HG02943 (cell line): ENCODE measurements around the gene PSMC3.
A peak's percentile ranks its signal among the peaks of the same experiment; 100 is the strongest.

Source experiments
- ATAC-seq: cut with Tn5 transposase; IDR thresholded peaks from one replicate; pipeline ENCODE4 v1.9.1; 2021; ENCODE audit warnings: mild to moderate bottlenecking, low read depth, moderate library complexity; ENCODE audit not compliant: unreplicated experiment

Gene PSMC3

GRCh38 chr11:47414685-47415070, 11.6 kb downstream of the PSMC3 start:
- no peak for ATAC-seq

GRCh38 chr11:47413908-47414684, 12.1 kb downstream of the PSMC3 start:
- no peak for ATAC-seq

DNA sequence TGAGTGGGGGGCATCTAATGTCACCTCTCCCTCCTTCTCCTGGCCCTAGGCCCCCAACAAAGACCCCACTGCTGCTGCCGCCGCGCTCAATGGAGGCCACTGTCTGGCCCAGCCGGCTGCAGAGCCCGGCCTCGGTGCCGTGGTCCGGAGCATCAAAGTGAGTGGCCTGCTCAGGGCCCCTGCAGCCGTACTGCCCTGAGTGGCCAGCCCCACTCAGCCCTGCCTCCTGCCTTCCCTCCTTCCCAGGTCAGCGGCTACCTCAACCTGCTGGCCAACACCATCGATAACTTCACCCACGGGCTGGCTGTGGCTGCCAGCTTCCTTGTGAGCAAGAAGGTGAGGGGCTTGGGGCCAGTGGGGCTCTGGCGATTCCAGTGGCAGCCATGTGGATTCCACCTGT, 12.9 kb downstream of the PSMC3 start:
- no peak for ATAC-seq

- ATAC-seq, result no peak
Observed at GRCh38 chr11:47411884-47412746, 14.1 kb downstream of the PSMC3 start.

DNA sequence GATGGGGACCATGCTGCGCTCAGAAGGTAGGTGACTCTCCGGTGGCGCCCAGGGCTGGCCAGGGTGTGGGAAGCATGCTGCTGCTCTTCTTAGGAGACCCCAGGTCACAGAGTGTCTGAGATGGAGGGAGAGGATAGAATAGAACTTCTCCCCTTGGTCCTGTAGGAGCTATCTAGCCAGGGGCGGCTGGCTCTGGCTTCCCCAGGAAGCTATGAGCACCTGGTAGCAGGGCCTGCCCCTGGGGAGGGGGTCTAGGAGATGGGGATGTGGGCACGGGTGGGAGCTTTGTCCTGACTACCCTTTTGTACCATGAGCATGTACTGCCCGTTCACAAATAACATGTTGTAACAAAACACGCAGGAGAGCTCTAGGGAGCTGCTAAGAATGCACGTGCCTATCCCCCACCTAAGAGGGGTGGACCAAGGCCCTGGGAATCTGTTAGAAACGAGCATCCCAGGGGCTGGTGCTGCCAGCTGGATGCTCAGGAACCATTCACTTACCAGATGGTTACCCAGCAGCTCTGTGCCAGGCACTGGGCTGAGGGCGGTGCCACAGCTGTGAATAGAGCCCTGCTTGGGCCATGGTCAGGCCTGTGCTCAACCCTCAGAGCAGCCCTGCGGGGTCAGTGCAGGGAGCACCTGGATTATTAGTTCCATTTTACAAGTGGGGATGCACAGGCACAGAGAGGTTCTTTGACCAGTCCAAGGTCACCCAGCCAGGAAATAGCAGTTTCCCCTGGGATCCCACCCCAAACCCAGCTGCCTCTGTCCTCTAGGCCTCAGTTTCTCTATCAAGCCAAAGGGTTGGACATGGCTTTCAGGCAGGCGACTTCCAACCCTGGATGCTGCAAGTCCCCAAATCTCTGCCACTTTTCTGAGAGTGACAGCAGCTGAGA, 15.6 kb downstream of the PSMC3 start:
- no peak for ATAC-seq

DNA sequence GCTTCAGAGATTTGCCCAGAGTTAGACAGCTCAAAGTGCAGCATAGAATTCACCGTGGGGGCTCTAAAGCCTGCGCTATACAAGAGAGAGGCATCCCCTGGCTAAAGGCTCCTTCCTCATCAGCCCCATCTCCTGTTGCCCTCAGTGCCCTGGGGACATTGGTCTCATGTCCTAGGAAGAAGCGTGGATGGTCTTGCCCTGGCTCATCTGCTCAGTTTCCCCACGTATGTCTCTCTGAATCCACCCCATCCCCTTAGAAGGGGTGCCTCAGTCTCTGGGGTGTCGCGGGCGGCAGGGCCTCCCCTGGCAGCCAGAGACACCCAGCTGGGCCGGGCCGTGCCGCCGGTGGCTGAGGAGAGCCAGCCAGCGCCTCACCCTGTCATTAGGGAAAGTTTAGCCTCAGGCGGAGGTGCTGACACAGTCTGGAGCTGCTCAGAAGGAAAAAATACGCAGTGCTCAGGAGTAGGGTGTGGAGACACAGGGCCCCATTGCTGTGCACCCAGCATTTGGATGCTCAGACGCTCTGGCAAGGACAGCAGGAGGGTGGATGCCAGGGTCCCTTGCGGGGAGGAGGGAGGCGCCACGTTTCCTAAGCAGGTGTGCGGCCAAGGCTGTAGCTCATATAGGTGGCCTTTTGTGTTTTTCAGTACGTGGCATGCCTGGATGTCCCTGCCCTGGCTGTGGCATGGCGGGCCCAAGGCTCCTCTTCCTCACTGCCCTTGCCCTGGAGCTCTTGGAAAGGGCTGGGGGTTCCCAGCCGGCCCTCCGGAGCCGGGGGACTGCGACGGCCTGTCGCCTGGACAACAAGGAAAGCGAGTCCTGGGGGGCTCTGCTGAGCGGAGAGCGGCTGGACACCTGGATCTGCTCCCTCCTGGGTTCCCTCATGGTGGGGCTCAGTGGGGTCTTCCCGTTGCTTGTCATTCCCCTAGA, 16.5 kb downstream of the PSMC3 start:
- no peak for ATAC-seq

DNA sequence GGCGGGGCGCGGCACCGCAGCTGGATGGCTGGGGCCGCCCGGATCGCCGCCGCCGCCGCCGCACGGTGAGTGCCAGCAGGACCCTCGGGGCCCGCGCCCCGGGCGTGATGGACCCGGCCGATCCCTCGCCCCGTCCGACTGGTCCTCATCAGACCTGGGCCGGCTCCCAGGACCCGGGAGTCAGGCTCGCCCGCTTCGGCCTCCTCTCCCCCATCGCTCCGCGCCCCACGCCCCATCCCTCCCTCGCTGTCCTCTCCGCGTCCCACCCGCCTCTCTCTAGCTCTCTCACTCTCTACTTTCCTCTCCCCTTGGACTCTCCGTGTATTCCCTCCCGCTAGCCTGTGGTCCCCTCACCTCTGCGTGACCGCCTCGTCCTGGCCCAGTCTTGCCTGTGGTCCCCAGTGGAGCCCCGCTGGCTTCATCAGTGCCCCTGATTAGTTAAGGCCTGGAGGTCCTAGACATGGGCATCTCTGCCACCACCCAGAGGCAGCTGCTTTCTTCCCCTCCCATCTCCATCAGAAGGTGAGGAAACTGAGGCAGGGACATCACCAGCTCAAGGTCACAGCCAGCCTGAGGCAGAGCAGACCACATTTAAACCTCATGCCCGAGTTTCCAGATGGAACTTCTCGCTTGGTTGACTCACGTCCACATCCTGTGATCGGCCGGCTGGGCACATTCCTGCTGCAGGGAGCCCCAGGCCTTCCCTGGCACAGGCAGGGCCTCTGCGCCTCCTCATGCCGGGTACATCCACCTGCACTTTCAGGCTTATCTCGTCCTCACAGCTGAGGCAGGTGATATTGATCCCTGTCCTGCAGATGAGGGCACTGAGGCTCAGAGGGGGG, 17.4 kb downstream of the PSMC3 start:
- no peak for ATAC-seq

GRCh38 chr11:47407746-47408590, 18.3 kb downstream of the PSMC3 start, which contains the start of gene SLC39A13:
Gene SLC39A13 (plus strand): TSS chr11:47408590. CDS start chr11:47410095, 1,505 bp downstream.
- ATAC-seq, result peak; percentile 81

GRCh38 chr11:47406896-47407745, 19.1 kb downstream of the PSMC3 start:
- no peak for ATAC-seq

DNA sequence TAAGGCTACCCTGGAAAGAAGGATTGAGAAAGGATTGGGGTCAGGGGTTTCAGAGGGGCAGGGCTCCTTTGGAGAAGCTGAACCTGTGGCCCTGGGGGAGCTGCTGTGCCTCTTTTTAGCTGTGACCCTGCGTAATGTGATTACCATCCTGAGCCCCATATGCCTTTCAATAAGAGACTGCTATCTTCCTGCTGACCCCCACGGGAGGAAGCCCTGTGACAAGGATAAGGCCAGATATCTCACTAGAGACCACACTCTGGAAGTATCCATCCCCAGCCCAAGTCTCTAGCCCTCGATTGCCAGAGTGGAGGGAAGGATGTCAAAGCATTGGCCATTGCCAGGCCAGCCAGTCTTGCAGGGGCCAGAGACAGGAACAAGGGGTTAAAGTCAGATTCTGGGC, 22.7 kb downstream of the PSMC3 start:
- ATAC-seq, result no peak

DNA sequence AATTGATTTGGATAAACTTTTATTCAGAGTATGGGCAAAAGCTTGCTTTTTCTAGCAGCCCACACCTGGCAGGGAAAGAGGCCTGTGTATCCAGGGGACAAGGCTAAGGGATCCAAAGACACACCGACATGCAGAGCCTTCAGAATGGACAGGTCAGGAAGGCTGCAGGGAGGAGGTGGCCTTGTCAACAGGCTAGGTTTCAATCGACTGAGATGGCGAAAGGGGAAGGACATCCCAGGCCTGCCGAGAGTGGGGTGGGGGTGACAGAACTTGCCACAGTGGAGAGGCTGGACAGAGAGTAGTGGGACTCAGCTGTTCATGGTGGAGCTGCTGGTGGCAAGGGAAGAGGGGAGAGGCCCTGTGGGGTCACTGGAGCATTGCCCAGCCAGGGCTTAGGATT, 23.1 kb downstream of the PSMC3 start:
- ATAC-seq, result no peak

DNA sequence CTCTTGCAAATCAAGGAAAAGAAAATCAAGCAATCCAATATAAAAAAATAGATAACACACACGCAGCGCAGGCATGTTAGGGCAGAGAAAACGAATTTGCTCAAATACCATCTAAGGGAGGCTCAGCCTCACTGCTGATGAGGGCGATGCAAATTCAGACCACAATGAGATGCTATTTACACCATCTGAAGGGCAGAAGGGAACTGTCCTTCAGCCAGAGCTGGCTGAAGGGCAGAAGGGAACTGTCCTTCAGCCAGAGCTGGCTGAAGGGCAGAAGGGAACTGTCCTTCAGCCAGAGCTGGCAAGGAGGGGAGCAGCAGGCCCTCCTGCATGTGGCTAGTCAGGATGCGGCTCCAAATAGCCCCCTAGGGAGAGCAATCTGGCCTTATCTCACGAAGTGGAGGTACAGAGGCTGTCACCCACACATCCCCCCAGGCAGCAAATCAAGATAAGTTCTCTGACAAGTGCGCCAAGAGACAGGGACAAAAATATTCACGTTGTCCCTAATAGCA, 25.4 kb downstream of the PSMC3 start:
- peak; percentile 73 for ATAC-seq

DNA sequence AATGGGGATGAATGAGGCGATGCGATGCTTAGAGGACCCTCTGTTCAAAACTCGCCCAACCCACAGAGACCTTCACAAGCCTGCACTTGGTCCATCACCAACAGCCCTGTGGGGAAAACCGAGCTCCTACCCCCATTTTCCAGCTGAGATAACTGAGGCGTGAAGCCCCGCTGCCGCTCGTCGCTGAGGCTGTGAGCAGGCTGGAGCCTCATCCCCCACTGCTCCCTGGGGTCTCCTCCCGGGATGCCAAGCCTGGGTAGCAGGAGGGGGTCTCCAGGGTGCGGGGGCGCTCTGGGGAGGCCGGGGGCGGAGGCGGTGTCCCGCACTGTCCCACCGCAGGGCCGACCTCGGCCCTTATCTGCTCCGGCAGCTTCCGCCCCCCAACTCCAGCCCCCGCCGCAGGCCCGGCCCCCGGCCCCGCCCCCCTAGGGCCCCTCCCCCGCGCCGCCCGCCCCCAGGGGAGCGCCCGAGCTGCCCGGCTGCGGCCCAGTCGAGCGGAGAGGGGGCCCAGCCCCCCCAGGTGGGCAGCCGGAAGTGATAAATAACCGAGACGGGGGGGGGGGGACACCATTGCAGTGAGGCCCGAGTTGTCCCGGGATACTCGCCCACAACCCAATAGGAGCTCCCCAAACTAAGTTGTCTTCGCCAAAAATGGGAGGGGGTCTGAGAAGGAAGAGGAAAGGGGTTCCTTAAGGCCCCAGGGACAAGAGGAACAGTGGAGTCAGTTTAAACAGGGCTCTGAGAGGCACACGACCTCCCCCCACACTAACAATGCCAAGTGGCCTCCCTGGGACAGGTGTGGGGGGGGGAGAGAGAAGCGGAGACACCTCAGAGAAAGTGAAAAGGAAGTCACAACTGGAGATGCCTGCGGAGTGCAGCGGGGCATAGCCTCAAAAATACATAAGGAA, 26.1 kb downstream of the PSMC3 start:
- ATAC-seq, result peak; percentile 39

- ATAC-seq, result no peak
Observed at GRCh38 chr11:47398551-47398950, 27.7 kb downstream of the PSMC3 start.

DNA sequence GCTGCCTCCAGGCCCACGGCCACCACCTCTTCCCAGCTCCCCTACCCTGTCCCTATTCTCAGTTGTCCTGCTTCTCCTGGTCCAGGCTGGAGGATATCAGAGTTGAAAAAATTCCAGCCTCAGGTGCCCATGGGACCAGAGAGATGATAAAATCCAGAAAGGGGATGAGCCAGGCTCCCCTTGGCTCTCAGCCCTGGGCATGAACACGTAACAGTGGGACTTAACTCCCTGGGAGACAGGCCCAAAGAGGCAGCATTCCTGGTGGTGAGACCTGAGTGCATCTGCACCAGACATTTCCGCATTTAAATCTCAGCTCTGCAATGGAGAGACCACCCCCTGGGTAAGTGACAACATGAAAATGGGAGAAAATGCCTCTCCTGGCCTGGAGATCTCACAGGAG, 28.2 kb downstream of the PSMC3 start:
- no peak for ATAC-seq

DNA sequence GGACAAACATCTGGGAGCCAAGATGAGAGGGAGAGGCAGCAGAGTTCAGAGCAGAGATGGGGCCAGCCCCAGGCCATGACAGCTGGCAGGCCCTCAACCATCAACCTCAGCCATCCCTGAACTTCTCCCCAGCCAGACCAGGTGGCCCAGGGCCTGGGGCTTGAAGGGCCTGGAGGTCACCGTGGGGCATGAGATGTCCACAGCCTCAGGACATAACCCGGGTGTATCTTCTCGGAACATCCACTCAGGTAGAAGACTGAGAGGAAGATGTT, 30.3 kb downstream of the PSMC3 start:
- ATAC-seq, result no peak
